Measurements from ENCODE around the gene SPTAN1. TPM values are rescaled to one million over a fixed set of nuclear protein-coding genes. Genes with fewer than 3 reads are reported as not detected.

The SPTAN1 gene
- total RNA-seq, 1 experiment from 2014 or later = 408 TPM

DNA sequence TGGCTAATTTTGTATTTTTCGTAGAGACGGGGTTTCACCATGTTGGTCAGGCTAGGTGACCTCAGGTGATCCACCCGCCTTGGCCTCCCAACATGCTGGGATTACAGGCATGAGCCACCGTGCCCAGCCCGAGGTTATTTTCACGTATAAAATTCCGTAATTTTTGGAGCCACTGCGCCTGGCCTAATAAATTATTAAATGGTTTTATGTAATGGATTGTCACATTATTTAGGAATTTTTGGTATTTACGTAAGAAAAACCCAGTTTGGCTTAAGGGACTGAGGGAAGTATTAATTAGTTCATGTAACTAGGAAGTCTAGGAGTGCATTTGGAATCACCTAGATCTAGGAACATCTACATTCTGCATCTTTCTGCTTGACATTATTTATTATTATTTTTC lies 39.6 kb upstream of the SPTAN1 start:
- no TSS peak for BruUV-seq (replicated peaks)
- Mint-ChIP-seq H3K27ac (ENCODE audit: unreplicated experiment) (no peak overlapping the region), H3K36me3 (ENCODE audit: insufficient read depth, unreplicated experiment) (peaks cover 59% of the 10 kb centered on the region), H3K27me3 (ENCODE audit: insufficient read depth, unreplicated experiment) (no peaks in the 10 kb centered on the region), H3K9me3 (ENCODE audit: unreplicated experiment) (no peaks in the 10 kb centered on the region), H3K4me1 (ENCODE audit: low read depth, unreplicated experiment) (no peaks in the 10 kb centered on the region), H3K4me3 (ENCODE audit: unreplicated experiment) (no peak overlapping the region)
- CTCF ChIA-PET = no interaction called here
- Histone ChIP-seq H3K36me3 (ENCODE audit: control insufficient read depth, insufficient read depth, low read length) (no peaks in the 10 kb centered on the region; the same call in 1 of the 2 replicates), H3K9me3 (no peaks in the 10 kb centered on the region), H3K27me3 (replicated peaks; ENCODE audit: control insufficient read depth, insufficient read depth, low read length) (no peaks in the 10 kb centered on the region), H3K4me1 (peaks cover 9% of the 10 kb centered on the region), H3K4me3 (ENCODE audit: low read depth, low read length) (no peak overlapping the region)
- TF ChIP-seq CTCF (IDR thresholded peaks at IDR 0.05; ENCODE audit: insufficient read depth in 1 of 2, low read depth in 1 of 2, low read length in 1 of 2, severe bottlenecking in 1 of 2, unreplicated experiment in 1 of 2) = no peak
- POLR2A ChIA-PET = no interaction called here
- intact Hi-C loops (cut with micrococcal nuclease; ENCODE audit: unreplicated experiment) = no loop called here
- DNase-seq = no peak

- H3K4me1 Mint-ChIP-seq (ENCODE audit: low read depth, unreplicated experiment) = no peaks in the 10 kb centered on the region
- Histone ChIP-seq H3K27me3 (replicated peaks; ENCODE audit: control insufficient read depth, insufficient read depth, low read length) (no peaks in the 10 kb centered on the region), H3K4me1 (no peaks in the 10 kb centered on the region), H3K36me3 (ENCODE audit: control insufficient read depth, insufficient read depth, low read length) (peaks cover 2% of the 10 kb centered on the region; the same call in 1 of the 2 replicates), H3K9me3 (no peaks in the 10 kb centered on the region), H3K4me3 (ENCODE audit: low read depth, low read length) (no peak overlapping the region)
- no TSS peak for BruUV-seq (replicated peaks)
- no peak for DNase-seq
- no peak for TF ChIP-seq CTCF (IDR thresholded peaks at IDR 0.05; ENCODE audit: insufficient read depth in 1 of 2, low read depth in 1 of 2, low read length in 1 of 2, severe bottlenecking in 1 of 2, unreplicated experiment in 1 of 2)
- no peaks in the 10 kb centered on the region for H3K9me3 Mint-ChIP-seq (ENCODE audit: unreplicated experiment)
- intact Hi-C loops (cut with micrococcal nuclease; ENCODE audit: unreplicated experiment) = no loop called here
- CTCF ChIA-PET = no interaction called here
- H3K36me3 Mint-ChIP-seq (ENCODE audit: insufficient read depth, unreplicated experiment) = peaks cover 68% of the 10 kb centered on the region
- no peaks in the 10 kb centered on the region for H3K27me3 Mint-ChIP-seq (ENCODE audit: insufficient read depth, unreplicated experiment)
- POLR2A ChIA-PET = no interaction called here
- H3K27ac Mint-ChIP-seq (ENCODE audit: unreplicated experiment) = no peak overlapping the region
- no peak overlapping the region for H3K4me3 Mint-ChIP-seq (ENCODE audit: unreplicated experiment)
These were observed 30.4 kb upstream of the SPTAN1 start for GRCh38 chr9:128521956-128522355.

- Histone ChIP-seq H3K27me3 (replicated peaks; ENCODE audit: control insufficient read depth, insufficient read depth, low read length) (no peaks in the 10 kb centered on the region), H3K4me3 (ENCODE audit: low read depth, low read length) (no peak overlapping the region), H3K9me3 (no peaks in the 10 kb centered on the region), H3K36me3 (ENCODE audit: control insufficient read depth, insufficient read depth, low read length) (peaks cover 2% of the 10 kb centered on the region; the same call in 1 of the 2 replicates), H3K4me1 (no peaks in the 10 kb centered on the region)
- peaks cover 58% of the 10 kb centered on the region for H3K36me3 Mint-ChIP-seq (ENCODE audit: insufficient read depth, unreplicated experiment)
- H3K27me3 Mint-ChIP-seq (ENCODE audit: insufficient read depth, unreplicated experiment) = no peaks in the 10 kb centered on the region
- intact Hi-C loops (cut with micrococcal nuclease; ENCODE audit: unreplicated experiment) = no loop called here
- no peak for TF ChIP-seq CTCF (IDR thresholded peaks at IDR 0.05; ENCODE audit: insufficient read depth in 1 of 2, low read depth in 1 of 2, low read length in 1 of 2, severe bottlenecking in 1 of 2, unreplicated experiment in 1 of 2)
- H3K9me3 Mint-ChIP-seq (ENCODE audit: unreplicated experiment) = no peaks in the 10 kb centered on the region
- no peak overlapping the region for H3K27ac Mint-ChIP-seq (ENCODE audit: unreplicated experiment)
- POLR2A ChIA-PET = no interaction called here
- no peak for DNase-seq
- no TSS peak for BruUV-seq (replicated peaks)
- CTCF ChIA-PET = no interaction called here
- H3K4me1 Mint-ChIP-seq (ENCODE audit: low read depth, unreplicated experiment) = no peaks in the 10 kb centered on the region
- no peak overlapping the region for H3K4me3 Mint-ChIP-seq (ENCODE audit: unreplicated experiment)
These were observed 29.0 kb upstream of the SPTAN1 start for GRCh38 chr9:128523199-128523925.
